ENCODE results near the gene PDLIM4. TPM values are rescaled to one million over a fixed set of nuclear protein-coding genes. Genes with fewer than 3 reads are reported as not detected.

Gene PDLIM4
- total and polyA plus RNA-seq, 2 experiments from 2014 or later = 25.2 to 31.8 TPM

DNA sequence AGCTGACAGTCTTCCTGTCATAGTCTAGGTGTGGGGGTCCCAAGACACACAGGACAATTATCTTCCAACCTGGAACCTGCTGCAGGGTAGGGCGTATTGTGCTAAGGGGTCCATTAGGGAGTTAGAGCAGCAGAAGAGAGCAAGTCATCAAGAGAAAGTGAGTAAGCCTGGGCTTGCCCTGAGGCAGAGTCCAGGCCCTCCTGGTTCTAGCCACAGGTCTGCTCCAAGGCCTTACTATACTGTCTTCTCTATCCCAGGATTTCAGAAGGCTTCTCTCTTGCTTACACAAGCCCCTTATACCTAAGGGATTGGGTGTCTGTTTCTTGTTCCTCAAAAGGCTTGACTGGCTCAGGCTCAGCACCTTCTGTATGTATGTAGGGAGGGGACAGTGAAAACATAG is 37.5 kb upstream of the PDLIM4 start:
- no peak overlapping the region for H3K27ac Mint-ChIP-seq
- H3K4me3 Mint-ChIP-seq = no peak overlapping the region
- no peaks in the 10 kb centered on the region for H3K27me3 ChIP-seq (ENCODE audit: insufficient read depth)
- H3K79me2 ChIP-seq (replicated peaks; ENCODE audit: insufficient read depth) = no peaks in the 10 kb centered on the region
- TF ChIP-seq, protein P1, sequence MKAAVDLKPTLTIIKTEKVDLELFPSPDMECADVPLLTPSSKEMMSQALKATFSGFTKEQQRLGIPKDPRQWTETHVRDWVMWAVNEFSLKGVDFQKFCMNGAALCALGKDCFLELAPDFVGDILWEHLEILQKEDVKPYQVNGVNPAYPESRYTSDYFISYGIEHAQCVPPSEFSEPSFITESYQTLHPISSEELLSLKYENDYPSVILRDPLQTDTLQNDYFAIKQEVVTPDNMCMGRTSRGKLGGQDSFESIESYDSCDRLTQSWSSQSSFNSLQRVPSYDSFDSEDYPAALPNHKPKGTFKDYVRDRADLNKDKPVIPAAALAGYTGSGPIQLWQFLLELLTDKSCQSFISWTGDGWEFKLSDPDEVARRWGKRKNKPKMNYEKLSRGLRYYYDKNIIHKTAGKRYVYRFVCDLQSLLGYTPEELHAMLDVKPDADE (IDR thresholded peaks at IDR 0.05) = no peak
- TF ChIP-seq CREB1 (CRISPR knock-in tag; IDR thresholded peaks at IDR 0.05; ENCODE audit: low read depth) (no peak), JUNB (IDR thresholded peaks at IDR 0.05; ENCODE audit: unreplicated experiment) (no peak), ZNF114 (CRISPR knock-in tag; IDR thresholded peaks at IDR 0.05) (no peak), EZH2phosphoT487 (IDR thresholded peaks at IDR 0.05; ENCODE audit: unreplicated experiment) (no peak), POLR2AphosphoS5 (IDR thresholded peaks at IDR 0.05; ENCODE audit: low read depth) (no peak), STAT1 (IDR thresholded peaks at IDR 0.05; ENCODE audit: unreplicated experiment) (no peak), ZNF331 (CRISPR knock-in tag; IDR thresholded peaks at IDR 0.05; ENCODE audit: low read depth) (no peak), EZH2 (IDR thresholded peaks at IDR 0.05; ENCODE audit: low read depth, unreplicated experiment) (no peak), NANOG (IDR thresholded peaks at IDR 0.05; ENCODE audit: borderline replicate concordance) (no peak)
- TF ChIP-seq, protein P2, sequence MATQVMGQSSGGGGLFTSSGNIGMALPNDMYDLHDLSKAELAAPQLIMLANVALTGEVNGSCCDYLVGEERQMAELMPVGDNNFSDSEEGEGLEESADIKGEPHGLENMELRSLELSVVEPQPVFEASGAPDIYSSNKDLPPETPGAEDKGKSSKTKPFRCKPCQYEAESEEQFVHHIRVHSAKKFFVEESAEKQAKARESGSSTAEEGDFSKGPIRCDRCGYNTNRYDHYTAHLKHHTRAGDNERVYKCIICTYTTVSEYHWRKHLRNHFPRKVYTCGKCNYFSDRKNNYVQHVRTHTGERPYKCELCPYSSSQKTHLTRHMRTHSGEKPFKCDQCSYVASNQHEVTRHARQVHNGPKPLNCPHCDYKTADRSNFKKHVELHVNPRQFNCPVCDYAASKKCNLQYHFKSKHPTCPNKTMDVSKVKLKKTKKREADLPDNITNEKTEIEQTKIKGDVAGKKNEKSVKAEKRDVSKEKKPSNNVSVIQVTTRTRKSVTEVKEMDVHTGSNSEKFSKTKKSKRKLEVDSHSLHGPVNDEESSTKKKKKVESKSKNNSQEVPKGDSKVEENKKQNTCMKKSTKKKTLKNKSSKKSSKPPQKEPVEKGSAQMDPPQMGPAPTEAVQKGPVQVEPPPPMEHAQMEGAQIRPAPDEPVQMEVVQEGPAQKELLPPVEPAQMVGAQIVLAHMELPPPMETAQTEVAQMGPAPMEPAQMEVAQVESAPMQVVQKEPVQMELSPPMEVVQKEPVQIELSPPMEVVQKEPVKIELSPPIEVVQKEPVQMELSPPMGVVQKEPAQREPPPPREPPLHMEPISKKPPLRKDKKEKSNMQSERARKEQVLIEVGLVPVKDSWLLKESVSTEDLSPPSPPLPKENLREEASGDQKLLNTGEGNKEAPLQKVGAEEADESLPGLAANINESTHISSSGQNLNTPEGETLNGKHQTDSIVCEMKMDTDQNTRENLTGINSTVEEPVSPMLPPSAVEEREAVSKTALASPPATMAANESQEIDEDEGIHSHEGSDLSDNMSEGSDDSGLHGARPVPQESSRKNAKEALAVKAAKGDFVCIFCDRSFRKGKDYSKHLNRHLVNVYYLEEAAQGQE (IDR thresholded peaks at IDR 0.05; ENCODE audit: unreplicated experiment) = no peak
- TF ChIP-seq, protein P3, sequence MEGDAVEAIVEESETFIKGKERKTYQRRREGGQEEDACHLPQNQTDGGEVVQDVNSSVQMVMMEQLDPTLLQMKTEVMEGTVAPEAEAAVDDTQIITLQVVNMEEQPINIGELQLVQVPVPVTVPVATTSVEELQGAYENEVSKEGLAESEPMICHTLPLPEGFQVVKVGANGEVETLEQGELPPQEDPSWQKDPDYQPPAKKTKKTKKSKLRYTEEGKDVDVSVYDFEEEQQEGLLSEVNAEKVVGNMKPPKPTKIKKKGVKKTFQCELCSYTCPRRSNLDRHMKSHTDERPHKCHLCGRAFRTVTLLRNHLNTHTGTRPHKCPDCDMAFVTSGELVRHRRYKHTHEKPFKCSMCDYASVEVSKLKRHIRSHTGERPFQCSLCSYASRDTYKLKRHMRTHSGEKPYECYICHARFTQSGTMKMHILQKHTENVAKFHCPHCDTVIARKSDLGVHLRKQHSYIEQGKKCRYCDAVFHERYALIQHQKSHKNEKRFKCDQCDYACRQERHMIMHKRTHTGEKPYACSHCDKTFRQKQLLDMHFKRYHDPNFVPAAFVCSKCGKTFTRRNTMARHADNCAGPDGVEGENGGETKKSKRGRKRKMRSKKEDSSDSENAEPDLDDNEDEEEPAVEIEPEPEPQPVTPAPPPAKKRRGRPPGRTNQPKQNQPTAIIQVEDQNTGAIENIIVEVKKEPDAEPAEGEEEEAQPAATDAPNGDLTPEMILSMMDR (conservative IDR thresholded peaks at IDR 0.05; ENCODE audit: low read depth in 2 of 2) = no peak
- TF ChIP-seq, protein P4, sequence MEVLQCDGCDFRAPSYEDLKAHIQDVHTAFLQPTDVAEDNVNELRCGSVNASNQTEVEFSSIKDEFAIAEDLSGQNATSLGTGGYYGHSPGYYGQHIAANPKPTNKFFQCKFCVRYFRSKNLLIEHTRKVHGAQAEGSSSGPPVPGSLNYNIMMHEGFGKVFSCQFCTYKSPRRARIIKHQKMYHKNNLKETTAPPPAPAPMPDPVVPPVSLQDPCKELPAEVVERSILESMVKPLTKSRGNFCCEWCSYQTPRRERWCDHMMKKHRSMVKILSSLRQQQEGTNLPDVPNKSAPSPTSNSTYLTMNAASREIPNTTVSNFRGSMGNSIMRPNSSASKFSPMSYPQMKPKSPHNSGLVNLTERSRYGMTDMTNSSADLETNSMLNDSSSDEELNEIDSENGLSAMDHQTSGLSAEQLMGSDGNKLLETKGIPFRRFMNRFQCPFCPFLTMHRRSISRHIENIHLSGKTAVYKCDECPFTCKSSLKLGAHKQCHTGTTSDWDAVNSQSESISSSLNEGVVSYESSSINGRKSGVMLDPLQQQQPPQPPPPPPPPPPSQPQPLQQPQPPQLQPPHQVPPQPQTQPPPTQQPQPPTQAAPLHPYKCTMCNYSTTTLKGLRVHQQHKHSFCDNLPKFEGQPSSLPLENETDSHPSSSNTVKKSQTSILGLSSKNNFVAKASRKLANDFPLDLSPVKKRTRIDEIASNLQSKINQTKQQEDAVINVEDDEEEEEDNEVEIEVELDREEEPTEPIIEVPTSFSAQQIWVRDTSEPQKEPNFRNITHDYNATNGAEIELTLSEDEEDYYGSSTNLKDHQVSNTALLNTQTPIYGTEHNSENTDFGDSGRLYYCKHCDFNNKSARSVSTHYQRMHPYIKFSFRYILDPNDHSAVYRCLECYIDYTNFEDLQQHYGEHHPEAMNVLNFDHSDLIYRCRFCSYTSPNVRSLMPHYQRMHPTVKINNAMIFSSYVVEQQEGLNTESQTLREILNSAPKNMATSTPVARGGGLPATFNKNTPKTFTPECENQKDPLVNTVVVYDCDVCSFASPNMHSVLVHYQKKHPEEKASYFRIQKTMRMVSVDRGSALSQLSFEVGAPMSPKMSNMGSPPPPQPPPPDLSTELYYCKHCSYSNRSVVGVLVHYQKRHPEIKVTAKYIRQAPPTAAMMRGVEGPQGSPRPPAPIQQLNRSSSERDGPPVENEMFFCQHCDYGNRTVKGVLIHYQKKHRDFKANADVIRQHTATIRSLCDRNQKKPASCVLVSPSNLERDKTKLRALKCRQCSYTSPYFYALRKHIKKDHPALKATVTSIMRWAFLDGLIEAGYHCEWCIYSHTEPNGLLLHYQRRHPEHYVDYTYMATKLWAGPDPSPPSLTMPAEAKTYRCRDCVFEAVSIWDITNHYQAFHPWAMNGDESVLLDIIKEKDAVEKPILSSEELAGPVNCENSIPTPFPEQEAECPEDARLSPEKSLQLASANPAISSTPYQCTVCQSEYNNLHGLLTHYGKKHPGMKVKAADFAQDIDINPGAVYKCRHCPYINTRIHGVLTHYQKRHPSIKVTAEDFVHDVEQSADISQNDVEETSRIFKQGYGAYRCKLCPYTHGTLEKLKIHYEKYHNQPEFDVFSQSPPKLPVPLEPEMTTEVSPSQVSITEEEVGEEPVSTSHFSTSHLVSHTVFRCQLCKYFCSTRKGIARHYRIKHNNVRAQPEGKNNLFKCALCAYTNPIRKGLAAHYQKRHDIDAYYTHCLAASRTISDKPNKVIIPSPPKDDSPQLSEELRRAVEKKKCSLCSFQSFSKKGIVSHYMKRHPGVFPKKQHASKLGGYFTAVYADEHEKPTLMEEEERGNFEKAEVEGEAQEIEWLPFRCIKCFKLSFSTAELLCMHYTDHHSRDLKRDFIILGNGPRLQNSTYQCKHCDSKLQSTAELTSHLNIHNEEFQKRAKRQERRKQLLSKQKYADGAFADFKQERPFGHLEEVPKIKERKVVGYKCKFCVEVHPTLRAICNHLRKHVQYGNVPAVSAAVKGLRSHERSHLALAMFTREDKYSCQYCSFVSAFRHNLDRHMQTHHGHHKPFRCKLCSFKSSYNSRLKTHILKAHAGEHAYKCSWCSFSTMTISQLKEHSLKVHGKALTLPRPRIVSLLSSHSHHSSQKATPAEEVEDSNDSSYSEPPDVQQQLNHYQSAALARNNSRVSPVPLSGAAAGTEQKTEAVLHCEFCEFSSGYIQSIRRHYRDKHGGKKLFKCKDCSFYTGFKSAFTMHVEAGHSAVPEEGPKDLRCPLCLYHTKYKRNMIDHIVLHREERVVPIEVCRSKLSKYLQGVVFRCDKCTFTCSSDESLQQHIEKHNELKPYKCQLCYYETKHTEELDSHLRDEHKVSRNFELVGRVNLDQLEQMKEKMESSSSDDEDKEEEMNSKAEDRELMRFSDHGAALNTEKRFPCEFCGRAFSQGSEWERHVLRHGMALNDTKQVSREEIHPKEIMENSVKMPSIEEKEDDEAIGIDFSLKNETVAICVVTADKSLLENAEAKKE (CRISPR knock-in tag; IDR thresholded peaks at IDR 0.05) = no peak
- H3K27ac ChIP-seq (ENCODE audit: low read depth) = no peak overlapping the region
- no peaks in the 10 kb centered on the region for H4K20me1 ChIP-seq (replicated peaks; ENCODE audit: insufficient read depth)
- no peak overlapping the region for H3K4me3 ChIP-seq
- H3K9me3 Mint-ChIP-seq = no peaks in the 10 kb centered on the region
- no peak for ATAC-seq
- no peaks in the 10 kb centered on the region for H3K36me3 Mint-ChIP-seq (ENCODE audit: low read depth)
- H3F3A ChIP-seq (replicated peaks; ENCODE audit: low read depth) = no peaks in the 10 kb centered on the region
- peaks cover 1% of the 10 kb centered on the region for H3K4me1 Mint-ChIP-seq
- H3K4me1 ChIP-seq (ENCODE audit: insufficient read depth) = no peaks in the 10 kb centered on the region
- H3K27me3 Mint-ChIP-seq (ENCODE audit: insufficient read depth, low read depth, poor library complexity) = peaks cover 5% of the 10 kb centered on the region
- H3K4me2 ChIP-seq = no peak overlapping the region
- H2AFZ ChIP-seq = no peak overlapping the region
- H3K9me2 ChIP-seq (ENCODE audit: insufficient read depth) = no peaks in the 10 kb centered on the region
- no peak for DNase-seq (ENCODE audit: low spot score)
- H3K36me3 ChIP-seq (ENCODE audit: insufficient read depth) = no peaks in the 10 kb centered on the region

All from GM23338 (cell line).